COLO668 (cell line): ENCODE data around the gene COL18A1.
A peak's percentile ranks its signal among the peaks of the same experiment; 100 is the strongest.

Source experiments
- DNase-seq: peaks from one replicate; lab custom pipeline; 2025; ENCODE audit not compliant: unreplicated experiment; lab: John Stamatoyannopoulos, UW

The COL18A1 gene

GRCh38 chr21:45454060-45454925 is 49.3 kb downstream of the COL18A1 start:
- no peak for DNase-seq

- no peak for DNase-seq
Measured at GRCh38 chr21:45454926-45455673, 50.1 kb downstream of the COL18A1 start.

GRCh38 chr21:45455674-45456583 is 51.0 kb downstream of the COL18A1 start:
- DNase-seq, result no peak

GRCh38 chr21:45456584-45457160 is 51.7 kb downstream of the COL18A1 start:
- DNase-seq, result no peak

- DNase-seq, result no peak
Measured at GRCh38 chr21:45457161-45457831, 52.3 kb downstream of the COL18A1 start.

GRCh38 chr21:45457832-45458172 is 52.8 kb downstream of the COL18A1 start:
- no peak for DNase-seq

GRCh38 chr21:45458281-45459170 is 53.6 kb downstream of the COL18A1 start:
- no peak for DNase-seq

- no peak for DNase-seq
Measured at GRCh38 chr21:45459171-45460010, 54.4 kb downstream of the COL18A1 start.

GRCh38 chr21:45460011-45460565 is 55.1 kb downstream of the COL18A1 start:
- DNase-seq, result no peak

GRCh38 chr21:45460611-45461368 is 55.8 kb downstream of the COL18A1 start:
- no peak for DNase-seq

- no peak for DNase-seq
Measured at GRCh38 chr21:45461369-45461750, 56.4 kb downstream of the COL18A1 start.

GRCh38 chr21:45461806-45462341 is 56.9 kb downstream of the COL18A1 start:
- no peak for DNase-seq

GRCh38 chr21:45463871-45464270 is 58.9 kb downstream of the COL18A1 start:
- DNase-seq, result no peak

- DNase-seq, result no peak
Measured at GRCh38 chr21:45464309-45464708, 59.3 kb downstream of the COL18A1 start.

- DNase-seq, result peak; percentile 59
Measured at GRCh38 chr21:45465105-45465504, 60.1 kb downstream of the COL18A1 start.

- no peak for DNase-seq
Measured at GRCh38 chr21:45465611-45466329, 60.8 kb downstream of the COL18A1 start.
